ENCODE data around the gene HEMK1.

HEMK1 gene

DNA sequence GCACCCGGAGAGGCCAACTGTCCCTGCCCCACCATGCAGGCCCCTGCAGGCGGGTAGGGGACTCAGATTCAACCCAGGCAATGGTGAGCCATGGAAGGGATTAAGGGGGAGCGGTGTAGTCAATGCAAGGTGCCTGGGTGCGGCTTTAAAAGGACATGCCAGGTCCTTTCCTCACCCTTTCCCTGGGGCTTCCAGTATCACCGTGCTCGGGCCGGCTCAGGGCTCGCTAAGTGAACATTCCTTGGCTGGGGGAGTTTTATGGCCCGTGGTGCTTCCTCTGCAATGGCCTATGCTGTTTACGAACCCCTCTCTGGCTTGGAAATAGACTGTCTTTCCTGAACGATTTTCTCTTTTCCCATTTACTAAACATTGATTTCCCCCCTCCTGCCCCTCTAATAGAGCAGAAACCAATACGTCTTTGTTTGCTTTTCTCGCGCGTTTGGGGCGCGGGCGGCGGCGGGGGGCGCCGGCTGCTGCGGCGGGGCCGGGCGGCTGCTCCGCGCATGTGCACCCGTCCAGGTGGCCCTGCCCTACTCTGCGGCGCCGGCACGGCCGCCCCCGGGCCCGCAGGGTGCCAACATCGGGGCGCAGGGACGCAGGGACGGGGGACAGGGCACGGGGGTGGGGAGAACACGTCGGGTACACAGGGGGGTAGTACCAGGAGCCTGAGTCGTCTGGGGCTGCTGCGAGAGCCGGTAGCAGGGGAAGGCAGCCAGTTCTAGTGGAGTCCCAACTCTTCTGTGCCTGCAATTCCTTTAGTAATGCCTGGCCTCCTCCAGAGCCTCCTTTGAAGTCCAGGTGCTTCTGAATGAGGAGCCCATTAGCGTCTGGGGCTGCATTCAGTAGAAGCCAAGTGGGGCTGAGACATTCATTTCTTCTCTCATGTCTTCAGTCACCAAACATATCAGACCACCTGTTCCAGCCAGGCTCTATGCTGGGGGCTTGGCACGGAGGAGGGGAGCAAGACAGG is 39.0 kb upstream of the HEMK1 start:
- no peak for DNase-seq (ENCODE audit: low spot score)

DNA sequence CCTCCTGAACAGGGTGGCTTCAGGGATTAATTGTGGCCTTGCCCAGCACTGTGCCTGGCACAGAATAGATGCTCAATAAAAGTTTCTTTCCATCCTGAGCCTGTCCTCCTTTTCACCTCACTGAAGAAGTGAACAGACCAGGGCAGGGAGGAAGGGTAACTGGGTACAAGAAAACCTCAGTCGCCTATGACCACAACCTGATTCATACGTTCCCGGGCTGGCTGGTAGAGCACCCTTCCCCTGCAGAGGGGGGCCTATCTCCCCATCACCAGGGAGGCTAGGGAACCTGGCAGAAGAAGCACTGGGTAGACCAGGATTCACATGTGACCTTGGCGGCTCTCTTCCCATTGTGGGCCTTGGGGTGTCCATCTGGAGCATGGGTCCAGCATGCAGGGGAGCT is 38.1 kb upstream of the HEMK1 start:
- TF ChIP-seq, protein P1, sequence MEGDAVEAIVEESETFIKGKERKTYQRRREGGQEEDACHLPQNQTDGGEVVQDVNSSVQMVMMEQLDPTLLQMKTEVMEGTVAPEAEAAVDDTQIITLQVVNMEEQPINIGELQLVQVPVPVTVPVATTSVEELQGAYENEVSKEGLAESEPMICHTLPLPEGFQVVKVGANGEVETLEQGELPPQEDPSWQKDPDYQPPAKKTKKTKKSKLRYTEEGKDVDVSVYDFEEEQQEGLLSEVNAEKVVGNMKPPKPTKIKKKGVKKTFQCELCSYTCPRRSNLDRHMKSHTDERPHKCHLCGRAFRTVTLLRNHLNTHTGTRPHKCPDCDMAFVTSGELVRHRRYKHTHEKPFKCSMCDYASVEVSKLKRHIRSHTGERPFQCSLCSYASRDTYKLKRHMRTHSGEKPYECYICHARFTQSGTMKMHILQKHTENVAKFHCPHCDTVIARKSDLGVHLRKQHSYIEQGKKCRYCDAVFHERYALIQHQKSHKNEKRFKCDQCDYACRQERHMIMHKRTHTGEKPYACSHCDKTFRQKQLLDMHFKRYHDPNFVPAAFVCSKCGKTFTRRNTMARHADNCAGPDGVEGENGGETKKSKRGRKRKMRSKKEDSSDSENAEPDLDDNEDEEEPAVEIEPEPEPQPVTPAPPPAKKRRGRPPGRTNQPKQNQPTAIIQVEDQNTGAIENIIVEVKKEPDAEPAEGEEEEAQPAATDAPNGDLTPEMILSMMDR (IDR thresholded peaks at IDR 0.05; ENCODE audit: extremely low read depth, missing control alignments), result no peak
- no peak for DNase-seq (ENCODE audit: low spot score)

More for the DNA sequence above, 39.0 kb upstream of the HEMK1 start:
- TF ChIP-seq, protein P1 (IDR thresholded peaks at IDR 0.05; ENCODE audit: extremely low read depth, missing control alignments), result no peak

DNA sequence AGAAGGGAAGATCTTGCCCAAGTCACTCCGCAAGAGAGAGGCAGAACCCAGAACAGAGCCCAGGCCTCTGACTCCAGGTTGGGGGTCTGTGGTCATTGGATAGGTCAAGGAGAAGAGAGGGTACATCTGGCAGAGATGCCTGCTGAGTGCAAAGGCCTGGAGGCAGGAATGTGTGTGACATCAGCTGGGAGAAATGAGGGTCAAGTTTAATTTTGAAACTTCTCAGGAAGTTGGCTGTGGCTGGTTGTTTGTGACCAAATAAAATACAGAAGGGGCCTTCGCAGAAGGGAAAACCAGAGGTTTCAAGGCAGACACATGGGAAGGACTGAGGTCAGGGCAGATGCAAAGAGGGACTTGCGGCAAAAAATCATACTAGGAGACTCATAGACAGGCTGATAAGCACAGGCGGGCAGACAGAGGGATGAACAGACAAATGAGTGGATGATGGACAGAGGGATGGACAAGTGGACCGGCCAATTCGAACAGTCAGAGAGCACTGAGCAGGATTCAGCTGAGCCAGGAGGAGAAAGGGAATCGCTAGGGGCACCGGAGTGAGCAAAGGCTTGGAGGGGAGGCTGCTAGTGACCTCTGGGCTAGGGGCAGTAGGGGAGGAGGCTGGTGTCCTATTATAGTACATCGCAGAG is 37.1 kb upstream of the HEMK1 start:
- no peak for DNase-seq (ENCODE audit: low spot score)
- TF ChIP-seq, protein P1 (IDR thresholded peaks at IDR 0.05; ENCODE audit: extremely low read depth, missing control alignments), result no peak

DNA sequence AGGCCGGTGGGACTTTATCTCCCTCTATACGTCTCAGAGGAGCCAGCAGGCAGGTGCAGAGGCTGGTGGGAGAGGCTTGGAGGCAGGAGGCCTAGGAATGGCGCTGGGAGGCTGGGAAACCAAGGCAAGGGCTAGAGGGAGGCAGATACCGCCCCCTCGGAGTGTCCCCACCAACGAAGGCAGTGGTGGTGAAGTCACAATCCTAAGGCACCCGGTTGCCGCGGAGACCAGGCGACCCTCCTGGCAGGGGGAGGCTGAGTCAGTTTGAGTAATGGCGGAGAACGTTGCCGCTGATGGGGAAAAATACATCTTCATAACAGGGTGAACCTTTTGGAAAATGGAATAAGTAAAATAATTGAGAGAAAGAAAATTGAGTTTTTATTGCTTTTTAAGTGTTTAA is 36.0 kb upstream of the HEMK1 start:
- no peak for DNase-seq (ENCODE audit: low spot score)
- TF ChIP-seq, protein P1 (IDR thresholded peaks at IDR 0.05; ENCODE audit: extremely low read depth, missing control alignments), result no peak

DNA sequence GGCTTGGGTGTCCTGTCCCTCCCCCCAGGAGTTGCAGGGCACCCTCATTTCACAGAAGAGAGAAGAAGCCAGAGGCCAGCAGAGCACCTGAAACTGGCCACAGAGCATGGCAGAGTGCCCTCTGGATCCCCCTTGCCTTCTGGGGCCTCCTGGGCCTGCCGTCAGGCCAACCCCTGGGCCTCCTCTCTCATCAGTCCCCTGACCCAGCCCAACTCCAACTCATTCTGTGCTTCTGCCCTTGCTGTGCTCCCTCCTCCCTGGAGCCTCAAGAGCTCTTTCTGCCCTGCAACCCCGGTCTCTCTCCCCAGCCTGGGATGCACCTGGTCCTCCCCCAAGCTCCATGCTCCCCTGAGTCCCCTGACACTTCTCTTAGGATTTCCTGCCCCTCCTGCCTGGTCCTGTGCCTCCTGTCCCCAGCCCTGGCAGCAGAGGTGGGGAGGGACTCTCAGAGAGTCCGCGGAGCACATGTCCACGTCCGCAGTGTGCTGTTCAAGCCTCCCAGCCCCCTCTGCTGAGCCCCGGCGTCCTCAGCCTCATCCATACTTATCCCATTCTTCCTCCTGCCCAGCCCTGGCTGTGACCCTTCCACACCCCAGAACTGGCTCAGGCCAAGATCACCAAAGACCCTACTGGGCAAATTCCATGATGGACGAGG is 35.4 kb upstream of the HEMK1 start:
- TF ChIP-seq, protein P1 (IDR thresholded peaks at IDR 0.05; ENCODE audit: extremely low read depth, missing control alignments), result no peak
- DNase-seq (ENCODE audit: low spot score), result no peak

DNA sequence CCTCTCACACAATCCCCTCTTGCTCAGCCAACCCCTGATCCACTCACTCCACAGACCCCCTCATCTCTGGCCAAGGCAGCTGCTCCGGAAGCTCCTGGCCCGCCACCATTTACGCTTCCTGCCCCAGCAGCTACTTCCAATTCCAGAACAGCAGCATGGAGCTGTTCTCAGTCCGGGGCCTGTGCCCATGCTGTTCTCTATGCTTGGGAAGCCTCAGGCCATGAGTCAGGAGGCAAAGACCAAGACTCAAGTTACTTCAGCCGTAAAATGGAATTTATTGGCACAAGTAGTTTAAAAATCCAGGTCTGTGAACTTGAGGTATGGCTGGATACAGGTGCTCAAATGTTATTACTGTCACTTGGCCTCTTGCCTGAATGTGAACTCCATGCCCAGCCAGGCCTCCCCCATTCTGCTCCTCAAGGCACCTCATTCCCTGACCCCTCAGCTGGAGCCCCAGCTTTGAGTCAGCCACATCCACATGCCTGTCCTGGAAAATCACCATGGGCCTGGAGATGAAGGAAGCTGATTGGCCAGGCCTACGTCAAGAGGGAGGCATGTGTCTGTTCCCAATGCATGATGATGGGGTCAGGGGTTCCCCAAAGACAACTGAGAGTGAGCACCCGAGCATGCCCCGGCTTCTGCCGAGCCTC is 34.5 kb upstream of the HEMK1 start:
- no peak for DNase-seq (ENCODE audit: low spot score)
- TF ChIP-seq, protein P1 (IDR thresholded peaks at IDR 0.05; ENCODE audit: extremely low read depth, missing control alignments), result no peak

All from GM20000 (cell line).